ENCODE measurements around the gene BCL2L13.

DNA sequence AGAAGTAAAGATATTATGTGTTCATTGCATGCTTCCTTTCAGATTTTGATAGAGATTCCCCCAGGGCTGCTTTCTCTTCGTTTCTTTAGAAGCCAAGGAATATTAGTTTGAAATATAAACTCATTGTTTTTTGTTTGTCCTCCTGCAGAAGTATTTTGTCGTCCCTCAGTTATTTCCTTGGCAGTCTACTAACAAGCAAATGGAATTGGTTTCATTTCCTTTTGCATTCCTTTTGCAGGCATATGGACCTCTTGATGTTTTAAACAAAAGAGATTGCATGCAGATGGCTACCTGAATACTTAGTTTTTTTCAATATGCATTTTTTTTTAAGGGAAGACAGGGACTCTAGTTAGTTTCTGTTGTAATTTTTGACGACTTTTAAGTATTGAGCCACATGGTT is 62.2 kb downstream of the BCL2L13 start:
- TF ChIP-seq, protein P1, sequence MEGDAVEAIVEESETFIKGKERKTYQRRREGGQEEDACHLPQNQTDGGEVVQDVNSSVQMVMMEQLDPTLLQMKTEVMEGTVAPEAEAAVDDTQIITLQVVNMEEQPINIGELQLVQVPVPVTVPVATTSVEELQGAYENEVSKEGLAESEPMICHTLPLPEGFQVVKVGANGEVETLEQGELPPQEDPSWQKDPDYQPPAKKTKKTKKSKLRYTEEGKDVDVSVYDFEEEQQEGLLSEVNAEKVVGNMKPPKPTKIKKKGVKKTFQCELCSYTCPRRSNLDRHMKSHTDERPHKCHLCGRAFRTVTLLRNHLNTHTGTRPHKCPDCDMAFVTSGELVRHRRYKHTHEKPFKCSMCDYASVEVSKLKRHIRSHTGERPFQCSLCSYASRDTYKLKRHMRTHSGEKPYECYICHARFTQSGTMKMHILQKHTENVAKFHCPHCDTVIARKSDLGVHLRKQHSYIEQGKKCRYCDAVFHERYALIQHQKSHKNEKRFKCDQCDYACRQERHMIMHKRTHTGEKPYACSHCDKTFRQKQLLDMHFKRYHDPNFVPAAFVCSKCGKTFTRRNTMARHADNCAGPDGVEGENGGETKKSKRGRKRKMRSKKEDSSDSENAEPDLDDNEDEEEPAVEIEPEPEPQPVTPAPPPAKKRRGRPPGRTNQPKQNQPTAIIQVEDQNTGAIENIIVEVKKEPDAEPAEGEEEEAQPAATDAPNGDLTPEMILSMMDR (IDR thresholded peaks at IDR 0.05) = no peak
- TF ChIP-seq POLR2A (IDR thresholded peaks at IDR 0.05) = no peak
